ENCODE measurements around the gene PMPCA. TPM values are rescaled to one million over a fixed set of nuclear protein-coding genes. Genes with fewer than 3 reads are reported as not detected.

PMPCA gene
- total and polyA plus RNA-seq, 11 donors = 61.5 to 81.8 (median 73.6) TPM

GRCh38 chr9:136465500-136466154 is 55.2 kb downstream of the PMPCA start:
- 93 to 96% (median 93%) methylated on average over 26 to 27 of the region's 27 CpGs for WGBS, 4 donors
- DNase-seq (no peak), ATAC-seq (no peak)
- H3K9me3 ChIP-seq = no peaks in the 10 kb centered on the region
- no peak overlapping the region for H3K27ac ChIP-seq
- H3K36me3 ChIP-seq = peaks cover 7 to 100% (median 100%) of the 10 kb centered on the region in 9 donors
- H3K27me3 ChIP-seq = no peaks in the 10 kb centered on the region
- H3K4me1 ChIP-seq = no peaks in the 10 kb centered on the region
- no peak overlapping the region for H3K4me3 ChIP-seq
- no peak for TF ChIP-seq CTCF (IDR thresholded peaks at IDR 0.05)
- no peak for TF ChIP-seq POLR2A (IDR thresholded peaks at IDR 0.05)
- intact Hi-C loops (cut with DNase I) = no loop called here

GRCh38 chr9:136466155-136466541 is 55.7 kb downstream of the PMPCA start:
- DNase-seq = no peak
- H3K27me3 ChIP-seq = no peaks in the 10 kb centered on the region
- 95 to 97% (median 96%) methylated on average over 13 to 30 of the region's 30 CpGs for WGBS, 4 donors

GRCh38 chr9:136467766-136468165 is 57.3 kb downstream of the PMPCA start:
- Histone ChIP-seq H3K9me3 (no peaks in the 10 kb centered on the region), H3K4me3 (no peak overlapping the region), H3K27ac (no peak overlapping the region), H3K27me3 (no peaks in the 10 kb centered on the region), H3K36me3 (peaks cover 7 to 100% (median 98%) of the 10 kb centered on the region in 9 donors), H3K4me1 (no peaks in the 10 kb centered on the region)
- ATAC-seq = no peak
- TF ChIP-seq POLR2A (IDR thresholded peaks at IDR 0.05) (no peak), CTCF (IDR thresholded peaks at IDR 0.05) (no peak)
- 86 to 89% (median 88%) methylated on average over 15 of the region's 15 CpGs for WGBS, 4 donors
- no peak for DNase-seq
- intact Hi-C loops (cut with DNase I) = no loop called here

More at GRCh38 chr9:136466155-136466541, 55.7 kb downstream of the PMPCA start:
- Histone ChIP-seq H3K4me1 (no peaks in the 10 kb centered on the region), H3K4me3 (no peak overlapping the region), H3K36me3 (peaks cover 7 to 100% (median 100%) of the 10 kb centered on the region in 9 donors), H3K9me3 (no peaks in the 10 kb centered on the region), H3K27ac (no peak overlapping the region)
- intact Hi-C loops (cut with DNase I) = no loop called here
- TF ChIP-seq POLR2A (IDR thresholded peaks at IDR 0.05) = no peak
- TF ChIP-seq CTCF (IDR thresholded peaks at IDR 0.05) = no peak
- no peak for ATAC-seq

- Histone ChIP-seq H3K4me1 (no peaks in the 10 kb centered on the region), H3K9me3 (no peaks in the 10 kb centered on the region), H3K27me3 (no peaks in the 10 kb centered on the region), H3K36me3 (peaks cover 7 to 100% (median 98%) of the 10 kb centered on the region in 9 donors), H3K4me3 (no peak overlapping the region), H3K27ac (no peak overlapping the region)
- intact Hi-C loops (cut with DNase I) = no loop called here
- 91 to 96% (median 95%) methylated on average over 11 of the region's 11 CpGs for WGBS, 4 donors
- TF ChIP-seq POLR2A (IDR thresholded peaks at IDR 0.05) (no peak), CTCF (IDR thresholded peaks at IDR 0.05) (no peak)
- ATAC-seq (no peak), DNase-seq (no peak)
Measured at GRCh38 chr9:136470356-136470755, 59.9 kb downstream of the PMPCA start.
